ENCODE results near the gene GRIK1.

DNA sequence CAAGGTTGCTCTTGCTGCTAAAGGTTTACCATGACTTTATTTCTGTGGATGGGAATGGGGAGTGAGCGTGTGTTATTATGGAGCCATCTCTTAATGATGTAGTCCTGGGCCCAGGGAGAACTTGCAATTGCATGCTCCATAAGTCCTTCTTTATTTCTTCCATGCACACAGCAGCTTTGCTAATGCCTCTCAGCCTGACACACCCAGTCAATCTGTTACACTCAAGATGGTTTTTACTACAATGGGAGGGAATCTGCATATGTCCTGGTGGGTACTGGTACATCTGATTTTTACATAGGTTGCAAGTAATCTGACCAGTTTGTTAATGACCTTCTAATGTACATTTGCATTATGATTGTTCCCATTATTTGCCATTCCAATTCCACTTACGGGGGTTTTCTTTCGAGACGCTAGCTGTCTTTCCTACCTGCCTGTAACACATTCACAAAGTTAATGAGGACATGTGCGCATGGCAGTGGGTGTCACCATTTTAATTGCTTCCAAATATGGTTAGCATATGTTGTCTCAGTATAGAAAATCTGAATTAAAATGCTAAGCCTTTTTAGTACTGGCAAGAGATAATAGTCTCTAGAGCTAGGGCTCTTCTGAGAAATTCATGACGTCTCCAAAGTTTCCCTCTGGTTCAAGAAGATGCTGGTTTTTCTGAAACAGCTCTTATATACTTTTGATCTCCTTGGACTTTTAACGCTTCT is 188.2 kb downstream of the GRIK1 start:
- TF ChIP-seq CTCF (IDR thresholded peaks at IDR 0.05) (no peak), POLR2A (IDR thresholded peaks at IDR 0.05) (no peak)

All from Peyer's patch (tissue), 4 donors.